Measurements from ENCODE around the gene FAAP20. TPM values are rescaled to one million over a fixed set of nuclear protein-coding genes. Genes with fewer than 3 reads are reported as not detected.

The FAAP20 gene
- total and polyA plus RNA-seq, 2 experiments from 2014 or later: 79.1 to 167 TPM

DNA sequence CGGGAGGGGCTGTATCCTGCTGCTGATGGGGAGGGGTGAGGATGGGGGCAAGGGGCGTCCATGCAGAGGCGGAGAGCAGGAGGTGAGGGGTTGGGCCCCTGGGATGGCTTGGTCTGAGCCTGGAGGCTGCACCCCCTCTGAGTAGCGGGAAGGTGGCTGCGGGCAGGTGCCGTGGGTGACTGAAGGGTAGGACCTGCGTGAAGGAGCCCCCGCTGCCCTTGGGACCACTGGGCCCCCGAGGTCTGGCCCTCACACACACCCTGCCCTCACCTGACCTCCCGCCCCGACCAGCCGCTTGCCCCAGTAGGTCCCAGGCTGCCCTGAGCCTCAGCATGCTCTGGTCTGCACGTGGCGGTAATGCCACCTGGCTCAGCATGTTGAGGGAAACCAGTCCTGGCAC lies 20.8 kb upstream of the FAAP20 start:
- no peak for TF ChIP-seq POLR2AphosphoS5 (IDR thresholded peaks at IDR 0.05; ENCODE audit: low read depth)
- TF ChIP-seq ZNF462 (CRISPR knock-in tag; IDR thresholded peaks at IDR 0.05): no peak
- TF ChIP-seq EZH2 (IDR thresholded peaks at IDR 0.05; ENCODE audit: low read depth, unreplicated experiment): no peak
- TF ChIP-seq, protein P1, sequence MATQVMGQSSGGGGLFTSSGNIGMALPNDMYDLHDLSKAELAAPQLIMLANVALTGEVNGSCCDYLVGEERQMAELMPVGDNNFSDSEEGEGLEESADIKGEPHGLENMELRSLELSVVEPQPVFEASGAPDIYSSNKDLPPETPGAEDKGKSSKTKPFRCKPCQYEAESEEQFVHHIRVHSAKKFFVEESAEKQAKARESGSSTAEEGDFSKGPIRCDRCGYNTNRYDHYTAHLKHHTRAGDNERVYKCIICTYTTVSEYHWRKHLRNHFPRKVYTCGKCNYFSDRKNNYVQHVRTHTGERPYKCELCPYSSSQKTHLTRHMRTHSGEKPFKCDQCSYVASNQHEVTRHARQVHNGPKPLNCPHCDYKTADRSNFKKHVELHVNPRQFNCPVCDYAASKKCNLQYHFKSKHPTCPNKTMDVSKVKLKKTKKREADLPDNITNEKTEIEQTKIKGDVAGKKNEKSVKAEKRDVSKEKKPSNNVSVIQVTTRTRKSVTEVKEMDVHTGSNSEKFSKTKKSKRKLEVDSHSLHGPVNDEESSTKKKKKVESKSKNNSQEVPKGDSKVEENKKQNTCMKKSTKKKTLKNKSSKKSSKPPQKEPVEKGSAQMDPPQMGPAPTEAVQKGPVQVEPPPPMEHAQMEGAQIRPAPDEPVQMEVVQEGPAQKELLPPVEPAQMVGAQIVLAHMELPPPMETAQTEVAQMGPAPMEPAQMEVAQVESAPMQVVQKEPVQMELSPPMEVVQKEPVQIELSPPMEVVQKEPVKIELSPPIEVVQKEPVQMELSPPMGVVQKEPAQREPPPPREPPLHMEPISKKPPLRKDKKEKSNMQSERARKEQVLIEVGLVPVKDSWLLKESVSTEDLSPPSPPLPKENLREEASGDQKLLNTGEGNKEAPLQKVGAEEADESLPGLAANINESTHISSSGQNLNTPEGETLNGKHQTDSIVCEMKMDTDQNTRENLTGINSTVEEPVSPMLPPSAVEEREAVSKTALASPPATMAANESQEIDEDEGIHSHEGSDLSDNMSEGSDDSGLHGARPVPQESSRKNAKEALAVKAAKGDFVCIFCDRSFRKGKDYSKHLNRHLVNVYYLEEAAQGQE (IDR thresholded peaks at IDR 0.05; ENCODE audit: unreplicated experiment): no peak
- no peak for TF ChIP-seq JUNB (IDR thresholded peaks at IDR 0.05; ENCODE audit: unreplicated experiment)
- no peak for TF ChIP-seq EZH2phosphoT487 (IDR thresholded peaks at IDR 0.05; ENCODE audit: unreplicated experiment)
- no peak for TF ChIP-seq ZNF114 (CRISPR knock-in tag; IDR thresholded peaks at IDR 0.05)
- no peak for TF ChIP-seq ETS1 (IDR thresholded peaks at IDR 0.05)
- no peak for TF ChIP-seq CTCF (conservative IDR thresholded peaks at IDR 0.05; ENCODE audit: low read depth in 2 of 2)
- TF ChIP-seq STAT1 (IDR thresholded peaks at IDR 0.05; ENCODE audit: unreplicated experiment): no peak
- H3K9me3 Mint-ChIP-seq: no peaks in the 10 kb centered on the region
- Histone ChIP-seq H3K9me2 (ENCODE audit: insufficient read depth) (no peaks in the 10 kb centered on the region), H3K4me3 (no peak overlapping the region), H3K27me3 (ENCODE audit: insufficient read depth) (no peaks in the 10 kb centered on the region), H3K27ac (ENCODE audit: low read depth) (no peak overlapping the region), H3F3A (replicated peaks; ENCODE audit: low read depth) (peaks cover 11% of the 10 kb centered on the region; the same call in 1 of the 2 replicates), H4K20me1 (replicated peaks; ENCODE audit: insufficient read depth) (no peaks in the 10 kb centered on the region), H3K4me1 (ENCODE audit: insufficient read depth) (peaks cover 13% of the 10 kb centered on the region), H2AFZ (no peak overlapping the region), H3K36me3 (ENCODE audit: insufficient read depth) (no peaks in the 10 kb centered on the region), H3K79me2 (replicated peaks; ENCODE audit: insufficient read depth) (no peaks in the 10 kb centered on the region), H3K4me2 (no peak overlapping the region)
- H3K36me3 Mint-ChIP-seq (ENCODE audit: low read depth): no peaks in the 10 kb centered on the region
- peaks cover 5% of the 10 kb centered on the region; the same call in 2 of the 3 replicates for H3K4me1 Mint-ChIP-seq
- no peak overlapping the region for H3K4me3 Mint-ChIP-seq
- DNase-seq (ENCODE audit: low spot score): no peak
- peaks cover 9% of the 10 kb centered on the region for H3K27me3 Mint-ChIP-seq (ENCODE audit: insufficient read depth, low read depth, poor library complexity)
- H3K27ac Mint-ChIP-seq: no peak overlapping the region
- ATAC-seq: no peak
